Osteoblast (primary cell): ENCODE data around the gene JPH2. TPM values are rescaled to one million over a fixed set of nuclear protein-coding genes. Genes with fewer than 3 reads are reported as not detected.
A peak's percentile ranks its signal among the peaks of the same experiment; 100 is the strongest.

Experiments used
- DNase-seq: peaks from one replicate; pipeline ENCODE4 v3.0.0; 2011; ENCODE audit warnings: low spot score, mixed read lengths; ENCODE audit not compliant: insufficient read length; ENCODE audit errors: missing footprints
- H2AFZ ChIP-seq: 2 replicates; pipeline ENCODE4 v1.6.0; 2011; ENCODE audit warnings: mild to moderate bottlenecking, low read length
- H3K27ac ChIP-seq: 2 replicates; pipeline ENCODE4 v1.5.1; 2011; ENCODE audit warnings: mild to moderate bottlenecking, low read depth, low read length, moderate library complexity
- H3K27me3 ChIP-seq: 2 replicates; pipeline ENCODE4 v1.6.0; 2012; ENCODE audit warnings: mild to moderate bottlenecking, control low read depth, inconsistent platforms, low read length, moderate library complexity; ENCODE audit not compliant: insufficient read depth
- H3K36me3 ChIP-seq: 2 replicates; pipeline ENCODE4 v1.5.1; 2011; ENCODE audit warnings: mild to moderate bottlenecking, low read length, control low read depth, moderate library complexity; ENCODE audit not compliant: insufficient read depth
- H3K4me1 ChIP-seq: 2 replicates; pipeline ENCODE4 v1.5.1; 2011; ENCODE audit warnings: mild to moderate bottlenecking, low read length, control low read depth, moderate library complexity; ENCODE audit not compliant: insufficient read depth
- H3K4me2 ChIP-seq: 2 replicates; pipeline ENCODE4 v1.6.0; 2011; ENCODE audit warnings: mild to moderate bottlenecking, low read length; ENCODE audit not compliant: insufficient read depth
- H3K4me3 ChIP-seq: fragments of 200-600 bp; sonication (generic); 3 replicates; pipeline ENCODE4 v1.5.1; 2012; ENCODE audit warnings: mild to moderate bottlenecking, low read length, inconsistent platforms; ENCODE audit not compliant: insufficient read depth
- H3K79me2 ChIP-seq: 2 replicates; pipeline ENCODE4 v1.6.0; 2012; ENCODE audit warnings: mild to moderate bottlenecking, low read length, control low read depth, inconsistent platforms; ENCODE audit not compliant: insufficient read depth
- H3K9me3 ChIP-seq: 2 replicates; pipeline ENCODE4 v1.5.1; 2011; ENCODE audit warnings: low read depth, low read length, control low read depth
- H4K20me1 ChIP-seq: 2 replicates; pipeline ENCODE4 v1.6.0; 2012; ENCODE audit warnings: mild to moderate bottlenecking, low read length, control low read depth; ENCODE audit not compliant: insufficient read depth
- total RNA-seq: library from RNA; depleted of rRNA; stranded (reverse); fragments of >200 nt; gene quantifications from 2 replicates; pipeline ENCODE4 v1.2.3, GENCODE V29; 2012
- TF ChIP-seq, protein P1 (sequence below): IDR thresholded peaks from 2 replicates; pipeline ENCODE4 v1.5.1; 2011; ENCODE audit warnings: mild to moderate bottlenecking, low read depth, low read length, moderate library complexity; ENCODE audit errors: extremely low read depth

The JPH2 gene
- total RNA-seq, 1 donor, result 2.2 TPM

DNA sequence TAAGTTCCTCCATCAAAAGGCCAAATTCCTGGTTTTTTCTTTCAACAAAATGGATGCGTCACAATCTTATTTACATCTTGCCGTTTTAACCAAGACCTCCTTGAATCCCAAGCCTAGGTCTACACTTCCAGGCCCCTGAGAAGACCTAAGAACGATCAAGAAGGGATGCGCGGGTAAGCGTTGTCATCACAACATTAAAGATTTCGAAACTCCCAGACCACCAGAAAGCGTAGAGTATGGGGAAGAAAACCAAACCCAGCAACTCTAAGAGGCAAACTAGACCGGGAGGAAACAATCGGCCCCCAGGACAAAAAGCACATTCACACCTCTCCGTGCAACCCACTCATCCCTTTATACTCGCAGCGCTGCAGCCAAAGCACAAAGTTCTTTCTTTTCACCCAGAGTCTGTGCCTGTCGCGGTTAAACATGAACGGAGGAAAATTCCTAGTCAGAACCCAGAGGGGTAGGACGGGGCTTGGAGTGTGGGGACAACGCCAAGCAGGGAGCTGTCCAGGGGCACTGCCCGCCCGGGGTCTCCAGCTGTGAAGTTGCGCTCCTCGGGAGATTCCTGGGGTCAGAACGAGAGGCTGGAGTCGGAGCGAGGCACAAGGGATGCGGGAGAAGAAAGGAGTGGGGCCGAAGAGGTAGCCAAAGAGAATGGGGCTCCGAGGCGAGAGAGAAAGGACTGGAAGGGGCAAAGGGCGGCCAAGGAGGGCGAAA lies 22.9 kb upstream of the JPH2 start:
- TF ChIP-seq, protein P1, sequence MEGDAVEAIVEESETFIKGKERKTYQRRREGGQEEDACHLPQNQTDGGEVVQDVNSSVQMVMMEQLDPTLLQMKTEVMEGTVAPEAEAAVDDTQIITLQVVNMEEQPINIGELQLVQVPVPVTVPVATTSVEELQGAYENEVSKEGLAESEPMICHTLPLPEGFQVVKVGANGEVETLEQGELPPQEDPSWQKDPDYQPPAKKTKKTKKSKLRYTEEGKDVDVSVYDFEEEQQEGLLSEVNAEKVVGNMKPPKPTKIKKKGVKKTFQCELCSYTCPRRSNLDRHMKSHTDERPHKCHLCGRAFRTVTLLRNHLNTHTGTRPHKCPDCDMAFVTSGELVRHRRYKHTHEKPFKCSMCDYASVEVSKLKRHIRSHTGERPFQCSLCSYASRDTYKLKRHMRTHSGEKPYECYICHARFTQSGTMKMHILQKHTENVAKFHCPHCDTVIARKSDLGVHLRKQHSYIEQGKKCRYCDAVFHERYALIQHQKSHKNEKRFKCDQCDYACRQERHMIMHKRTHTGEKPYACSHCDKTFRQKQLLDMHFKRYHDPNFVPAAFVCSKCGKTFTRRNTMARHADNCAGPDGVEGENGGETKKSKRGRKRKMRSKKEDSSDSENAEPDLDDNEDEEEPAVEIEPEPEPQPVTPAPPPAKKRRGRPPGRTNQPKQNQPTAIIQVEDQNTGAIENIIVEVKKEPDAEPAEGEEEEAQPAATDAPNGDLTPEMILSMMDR, result no peak
- H3K4me2 ChIP-seq, result peak overlapping the region; percentile 100
- peaks cover 31% of the 10 kb centered on the region for H3K4me1 ChIP-seq
- peak; percentile 80 for DNase-seq
- no peaks in the 10 kb centered on the region for H3K9me3 ChIP-seq
- H3K27ac ChIP-seq, result peak overlapping the region; percentile 93
- peaks cover 8% of the 10 kb centered on the region for H3K36me3 ChIP-seq
- peaks cover 55% of the 10 kb centered on the region for H3K79me2 ChIP-seq
- peak overlapping the region; percentile 77 for H2AFZ ChIP-seq
- peaks cover 25% of the 10 kb centered on the region for H4K20me1 ChIP-seq
- H3K4me3 ChIP-seq, result peak overlapping the region; percentile 95
- no peaks in the 10 kb centered on the region for H3K27me3 ChIP-seq

DNA sequence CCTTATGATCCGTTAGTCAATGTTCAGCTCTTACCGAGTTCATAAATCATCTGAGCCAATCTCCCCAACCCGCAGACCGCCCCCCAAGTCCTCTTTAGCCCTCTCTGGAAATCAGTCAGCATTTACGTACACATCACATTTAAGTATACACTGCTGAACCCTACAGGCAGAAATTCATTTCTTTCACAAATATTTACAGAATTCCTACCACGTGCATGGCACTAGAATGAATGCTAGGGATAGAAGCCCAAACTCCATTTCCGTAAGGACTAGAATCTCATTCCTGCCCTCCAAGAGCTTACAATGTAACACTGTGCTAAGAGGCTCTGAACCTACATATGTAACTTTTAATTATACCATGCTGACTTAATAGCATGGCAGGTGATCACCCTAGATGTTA lies 21.8 kb upstream of the JPH2 start:
- no peak for DNase-seq
- TF ChIP-seq, protein P1, result no peak
- peaks cover 41% of the 10 kb centered on the region for H3K4me1 ChIP-seq

DNA sequence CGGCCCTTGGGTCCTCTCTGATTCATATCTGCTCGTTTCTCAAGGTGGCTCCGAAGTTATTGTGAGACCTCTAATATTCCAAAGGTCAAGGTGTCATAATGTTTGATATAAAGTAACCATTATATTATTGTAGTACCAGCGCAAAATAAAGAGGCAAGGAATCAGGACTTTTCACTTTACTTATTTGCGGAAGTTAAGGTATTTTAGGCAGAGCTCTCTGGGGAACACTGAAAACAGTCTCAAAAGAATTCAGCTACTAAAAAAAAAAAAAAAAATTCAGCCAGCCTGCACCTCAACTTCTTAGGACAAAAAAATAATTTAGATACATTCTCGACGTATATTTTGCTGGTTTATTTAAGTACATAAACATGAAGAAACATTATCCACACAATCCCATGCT lies 21.2 kb upstream of the JPH2 start:
- TF ChIP-seq, protein P1, result no peak
- Histone ChIP-seq H3K4me1 (peaks cover 47% of the 10 kb centered on the region), H2AFZ (no peak overlapping the region), H3K36me3 (peaks cover 8% of the 10 kb centered on the region), H4K20me1 (peaks cover 25% of the 10 kb centered on the region), H3K9me3 (no peaks in the 10 kb centered on the region), H3K27ac (no peak overlapping the region), H3K4me2 (peak overlapping the region; percentile 100), H3K79me2 (peaks cover 56% of the 10 kb centered on the region), H3K27me3 (no peaks in the 10 kb centered on the region), H3K4me3 (no peak overlapping the region)
- DNase-seq, result no peak

More for the DNA sequence above, 21.8 kb upstream of the JPH2 start:
- H3K36me3 ChIP-seq, result peaks cover 8% of the 10 kb centered on the region
- H2AFZ ChIP-seq, result no peak overlapping the region
- peak overlapping the region; percentile 93 for H3K27ac ChIP-seq
- peak overlapping the region; percentile 95 for H3K4me3 ChIP-seq
- no peaks in the 10 kb centered on the region for H3K9me3 ChIP-seq
- peaks cover 25% of the 10 kb centered on the region for H4K20me1 ChIP-seq
- H3K4me2 ChIP-seq, result peak overlapping the region; percentile 100
- no peaks in the 10 kb centered on the region for H3K27me3 ChIP-seq
- peaks cover 56% of the 10 kb centered on the region for H3K79me2 ChIP-seq

DNA sequence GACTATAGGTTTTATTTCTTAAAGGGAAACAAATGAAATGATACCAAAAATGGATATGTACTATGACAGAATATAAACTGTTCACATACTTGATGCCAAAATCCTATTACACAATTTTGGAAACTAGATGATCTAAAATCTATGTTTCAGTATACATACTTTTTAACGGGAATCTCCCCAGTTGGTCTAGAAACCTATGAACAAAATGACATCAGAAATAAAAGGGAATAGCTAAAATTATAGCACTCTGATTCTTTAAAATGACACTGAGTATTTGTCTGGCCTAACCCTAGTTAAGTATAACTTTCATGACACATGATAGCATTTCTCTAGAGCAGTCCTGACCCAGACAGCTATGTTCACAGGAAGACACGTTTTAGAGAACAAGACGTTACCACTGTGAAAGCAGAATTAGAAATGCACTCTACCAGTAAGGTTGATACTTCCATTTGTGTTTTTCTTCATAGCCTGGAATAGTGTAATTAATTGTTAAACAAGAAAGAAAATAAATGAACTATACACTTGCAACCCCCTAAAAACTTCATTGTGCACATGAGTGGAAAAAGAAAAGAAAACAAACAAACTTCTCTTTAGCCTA lies 20.2 kb upstream of the JPH2 start:
- DNase-seq, result no peak
- Histone ChIP-seq H3K27me3 (no peaks in the 10 kb centered on the region), H3K27ac (no peak overlapping the region), H3K4me3 (no peak overlapping the region), H3K36me3 (peaks cover 15% of the 10 kb centered on the region), H3K4me1 (peaks cover 53% of the 10 kb centered on the region), H3K4me2 (no peak overlapping the region), H3K9me3 (no peaks in the 10 kb centered on the region), H2AFZ (no peak overlapping the region), H3K79me2 (peaks cover 64% of the 10 kb centered on the region), H4K20me1 (peaks cover 25% of the 10 kb centered on the region)
- TF ChIP-seq, protein P1, result no peak
